HUDEP-2 (cell line): ENCODE measurements around the gene CTCF.
A peak's percentile ranks its signal among the peaks of the same experiment; 100 is the strongest.

Experiments
- DNase-seq, 76 experiments: peaks; one replicate each; lab custom pipeline; 2025; ENCODE audit not compliant: unreplicated experiment in 76 of 76; lab: John Stamatoyannopoulos, UW

The CTCF gene

DNA sequence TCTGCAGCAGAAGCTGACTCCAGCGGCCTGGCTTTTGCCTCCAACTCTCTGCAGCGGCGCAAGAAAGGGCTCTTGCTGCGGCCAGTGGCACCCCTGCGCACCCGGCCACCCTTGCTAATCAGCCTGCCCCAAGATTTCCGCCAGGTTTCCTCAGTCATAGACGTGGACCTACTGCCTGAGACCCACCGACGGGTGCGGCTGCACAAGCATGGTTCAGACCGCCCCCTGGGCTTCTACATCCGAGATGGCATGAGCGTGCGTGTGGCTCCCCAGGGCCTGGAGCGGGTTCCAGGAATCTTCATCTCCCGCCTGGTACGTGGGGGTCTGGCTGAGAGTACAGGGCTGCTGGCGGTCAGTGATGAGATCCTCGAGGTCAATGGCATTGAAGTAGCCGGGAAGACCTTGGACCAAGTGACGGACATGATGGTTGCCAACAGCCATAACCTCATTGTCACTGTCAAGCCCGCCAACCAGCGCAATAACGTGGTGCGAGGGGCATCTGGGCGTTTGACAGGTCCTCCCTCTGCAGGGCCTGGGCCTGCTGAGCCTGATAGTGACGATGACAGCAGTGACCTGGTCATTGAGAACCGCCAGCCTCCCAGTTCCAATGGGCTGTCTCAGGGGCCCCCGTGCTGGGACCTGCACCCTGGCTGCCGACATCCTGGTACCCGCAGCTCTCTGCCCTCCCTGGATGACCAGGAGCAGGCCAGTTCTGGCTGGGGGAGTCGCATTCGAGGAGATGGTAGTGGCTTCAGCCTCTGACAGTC lies 99.7 kb downstream of the CTCF start:
- DNase-seq: no peak

DNA sequence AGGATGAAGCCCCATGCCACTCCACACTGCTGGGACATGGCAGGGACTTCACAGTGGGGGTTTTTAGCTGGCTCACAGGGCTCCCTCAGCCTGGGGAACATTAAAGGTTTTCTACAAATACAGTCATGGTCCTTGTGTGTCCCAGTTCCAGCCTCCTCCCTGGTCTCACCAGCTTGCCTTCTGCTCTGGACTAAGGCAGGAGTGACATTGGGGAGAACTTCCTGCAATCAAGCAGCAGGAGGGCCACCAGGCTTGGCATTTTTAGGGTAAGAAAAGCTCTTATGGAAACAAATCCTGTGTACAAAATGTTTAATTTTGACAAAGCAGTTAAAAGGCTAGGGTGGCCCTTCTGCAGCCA lies 100.3 kb downstream of the CTCF start:
- no peak for DNase-seq

GRCh38 chr16:67663151-67663876 lies 101.0 kb downstream of the CTCF start:
- peak in 17 of 76 experiments; percentile 6 to 41 (median 19) for DNase-seq

DNA sequence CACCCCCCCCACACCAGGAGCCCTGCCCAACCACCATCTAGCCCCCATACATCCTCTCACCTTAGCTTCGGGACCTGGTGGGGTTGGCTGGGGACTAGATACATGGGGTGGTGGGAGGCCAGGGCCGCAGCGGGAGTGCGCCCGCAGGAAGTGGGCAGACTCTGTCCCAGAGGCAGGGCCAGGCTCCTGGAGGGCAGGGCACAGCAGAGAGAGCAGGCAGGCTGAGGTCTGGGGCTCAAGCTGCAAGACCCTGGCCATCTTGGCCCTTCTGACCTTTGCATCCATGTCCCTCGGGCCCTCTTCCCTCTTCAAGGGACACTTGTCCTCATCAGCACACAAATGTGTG lies 101.5 kb downstream of the CTCF start:
- DNase-seq: no peak

GRCh38 chr16:67664258-67664657 lies 101.9 kb downstream of the CTCF start:
- no peak for DNase-seq

- no peak for DNase-seq
Measured at GRCh38 chr16:67664871-67665270, 102.5 kb downstream of the CTCF start.

- no peak for DNase-seq
Measured at GRCh38 chr16:67665598-67665997, 103.3 kb downstream of the CTCF start.

GRCh38 chr16:67666032-67666551 lies 103.8 kb downstream of the CTCF start:
- DNase-seq: peak in 17 of 76 experiments; percentile 4 to 51 (median 22)

DNA sequence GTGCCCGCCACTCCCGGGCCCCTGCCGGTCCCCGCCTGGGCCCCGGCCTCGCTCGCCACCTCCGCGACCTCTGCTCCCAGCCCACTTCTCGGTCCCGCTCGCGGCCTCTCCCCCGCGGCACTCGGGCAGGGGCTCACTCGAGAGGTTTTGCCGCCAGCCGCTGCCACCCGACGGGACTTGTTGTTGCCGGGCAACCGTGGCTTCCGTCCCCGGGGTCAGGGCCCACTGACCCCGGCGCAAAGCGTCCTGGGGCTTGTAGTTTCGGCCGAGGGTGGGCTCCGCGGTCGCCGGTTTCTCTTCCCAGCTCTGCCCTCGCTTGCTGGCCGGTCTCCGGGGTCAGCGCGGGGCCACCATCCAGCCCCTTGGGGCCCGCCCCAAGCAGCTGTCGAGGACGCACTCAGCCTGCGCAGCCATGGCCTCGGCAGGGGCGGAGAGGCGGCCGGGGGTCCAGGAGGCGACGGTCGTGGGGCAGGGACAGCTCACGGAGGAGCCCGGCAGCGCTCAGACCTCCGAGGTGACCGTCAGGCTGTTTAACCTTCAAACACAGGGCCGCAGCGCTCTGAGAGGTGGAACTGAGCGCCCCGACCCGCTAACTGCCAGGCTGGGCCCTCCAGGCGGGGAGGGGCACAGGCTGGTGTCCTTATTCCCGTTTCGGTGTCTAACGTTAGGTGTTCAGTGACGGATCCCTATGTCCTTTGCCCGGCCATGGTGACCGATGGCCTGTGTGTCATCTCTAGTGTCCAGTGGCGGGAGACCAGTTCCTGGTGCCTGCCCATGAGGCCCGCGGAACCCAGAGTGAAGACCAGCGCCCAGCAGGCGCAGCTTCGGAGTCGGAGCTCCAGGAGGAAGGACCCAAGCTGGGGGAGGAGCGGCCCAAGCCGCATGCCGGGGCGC lies 104.5 kb downstream of the CTCF start, which contains the start of the genes C16orf86 and ENKD1:
Gene C16orf86, plus strand, starts transcription at position 256 of the 894 bp plus-strand sequence. Its CDS starts 157 bp downstream, at position 413.
Gene ENKD1, minus strand, starts transcription at position 192 of the 894 bp plus-strand sequence. CDS start 308 bp downstream, outside the sequence.
- peak in 72 of 76 experiments; percentile 20 to 84 (median 68) for DNase-seq

- no peak for DNase-seq
Measured at GRCh38 chr16:67667453-67667816, 105.1 kb downstream of the CTCF start.

- DNase-seq: peak in 75 of 76 experiments; percentile 25 to 96 (median 89)
Measured at GRCh38 chr16:67667817-67668494, 105.6 kb downstream of the CTCF start.

DNA sequence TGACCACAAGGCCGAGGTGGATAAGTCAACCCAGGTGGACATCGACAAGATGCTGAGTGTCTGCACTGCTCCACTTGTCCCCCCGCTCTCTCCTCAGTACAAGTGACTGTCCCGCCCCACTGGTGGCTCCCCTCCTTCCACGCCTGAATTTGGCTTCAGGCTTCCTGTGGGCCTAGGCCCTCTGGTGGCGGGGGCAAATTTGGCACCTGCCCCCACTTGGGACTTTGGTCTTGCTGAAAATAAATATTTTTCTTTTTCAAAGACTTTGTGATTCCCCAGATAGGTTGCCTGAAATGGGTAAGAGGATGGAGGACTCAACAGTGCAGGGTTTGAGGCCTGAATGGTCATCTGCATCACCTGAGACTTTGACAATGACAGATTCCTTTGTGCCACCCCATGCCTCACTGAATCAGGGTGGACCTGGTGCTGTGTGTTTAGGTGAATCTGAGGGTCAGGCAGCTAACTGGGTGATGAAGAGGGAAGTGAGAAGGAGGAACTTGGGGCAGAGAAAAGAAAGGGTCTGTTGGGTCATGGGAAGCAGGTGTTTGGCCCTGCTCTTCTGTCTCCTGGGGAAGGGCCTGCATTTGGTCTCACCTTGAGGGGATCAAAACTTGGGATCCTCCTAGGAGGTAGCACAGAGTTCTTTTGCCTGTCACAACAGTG lies 106.3 kb downstream of the CTCF start:
- peak in 11 of 76 experiments; percentile 6 to 24 (median 15) for DNase-seq

- DNase-seq: no peak
Measured at GRCh38 chr16:67669499-67670101, 107.3 kb downstream of the CTCF start.

DNA sequence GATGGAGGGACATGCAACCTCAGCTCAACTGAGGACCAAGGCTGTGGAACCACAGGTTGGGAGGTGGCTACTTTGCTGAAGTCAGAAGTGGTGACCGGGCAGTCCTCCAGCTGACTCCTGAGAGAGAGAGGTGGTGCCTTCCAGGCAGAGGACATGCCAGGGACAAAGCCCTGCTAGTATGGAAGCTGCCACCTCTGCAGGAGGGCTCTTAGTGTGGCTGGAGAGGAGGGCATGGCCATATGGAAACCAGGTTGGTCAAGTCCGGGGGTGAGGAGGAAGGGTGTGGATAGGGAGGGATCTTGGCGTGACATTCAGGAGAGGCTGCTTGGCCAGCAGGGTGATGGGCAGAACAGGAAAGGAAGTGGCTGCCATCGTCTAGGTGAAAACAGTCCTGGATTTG lies 110.0 kb downstream of the CTCF start:
- no peak for DNase-seq

DNA sequence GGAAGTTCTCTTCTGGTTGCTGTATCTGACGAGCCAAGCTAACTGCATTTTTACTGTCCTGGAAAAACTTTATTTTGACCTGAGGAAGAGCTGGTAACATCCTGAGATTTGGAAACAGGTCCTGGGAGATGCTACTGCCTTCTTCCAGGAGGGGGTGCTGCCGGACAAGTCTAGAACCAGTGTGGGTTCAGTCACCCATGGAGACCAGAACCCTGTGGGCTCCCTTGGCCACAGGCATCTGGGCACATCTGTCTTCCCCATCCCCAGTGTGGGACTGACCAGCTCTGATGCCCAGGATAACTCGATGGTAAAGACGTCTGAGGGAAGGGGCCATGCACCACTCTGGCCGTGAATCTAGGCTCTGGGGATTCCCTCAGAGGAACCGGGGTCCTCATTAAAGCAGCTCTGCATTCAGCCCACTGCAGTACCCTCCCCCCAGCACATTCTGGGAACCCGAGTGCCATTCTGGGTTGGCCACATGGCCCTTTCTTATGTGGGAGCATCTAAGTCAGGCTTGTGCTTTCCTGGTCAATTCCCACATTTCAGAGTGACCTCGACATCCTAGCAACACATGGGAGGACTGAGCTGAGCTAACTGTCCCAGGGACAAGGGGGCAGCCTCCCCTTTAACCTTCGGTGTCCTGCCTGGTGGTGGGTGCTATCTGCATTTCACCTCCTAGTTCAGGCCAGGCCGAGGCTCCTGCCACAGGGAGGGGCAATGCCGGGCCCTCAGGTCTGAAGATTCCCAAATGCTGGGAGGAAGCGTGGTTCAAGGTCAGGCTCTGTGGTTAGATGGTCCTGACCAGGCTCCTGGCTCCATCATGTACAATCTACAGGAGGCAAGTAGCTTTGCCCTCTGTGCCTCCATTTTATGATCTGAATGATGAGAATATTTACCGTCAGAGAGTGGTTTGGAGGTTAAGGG lies 110.7 kb downstream of the CTCF start:
- DNase-seq: peak in 64 of 76 experiments; percentile 3 to 78 (median 52)

DNA sequence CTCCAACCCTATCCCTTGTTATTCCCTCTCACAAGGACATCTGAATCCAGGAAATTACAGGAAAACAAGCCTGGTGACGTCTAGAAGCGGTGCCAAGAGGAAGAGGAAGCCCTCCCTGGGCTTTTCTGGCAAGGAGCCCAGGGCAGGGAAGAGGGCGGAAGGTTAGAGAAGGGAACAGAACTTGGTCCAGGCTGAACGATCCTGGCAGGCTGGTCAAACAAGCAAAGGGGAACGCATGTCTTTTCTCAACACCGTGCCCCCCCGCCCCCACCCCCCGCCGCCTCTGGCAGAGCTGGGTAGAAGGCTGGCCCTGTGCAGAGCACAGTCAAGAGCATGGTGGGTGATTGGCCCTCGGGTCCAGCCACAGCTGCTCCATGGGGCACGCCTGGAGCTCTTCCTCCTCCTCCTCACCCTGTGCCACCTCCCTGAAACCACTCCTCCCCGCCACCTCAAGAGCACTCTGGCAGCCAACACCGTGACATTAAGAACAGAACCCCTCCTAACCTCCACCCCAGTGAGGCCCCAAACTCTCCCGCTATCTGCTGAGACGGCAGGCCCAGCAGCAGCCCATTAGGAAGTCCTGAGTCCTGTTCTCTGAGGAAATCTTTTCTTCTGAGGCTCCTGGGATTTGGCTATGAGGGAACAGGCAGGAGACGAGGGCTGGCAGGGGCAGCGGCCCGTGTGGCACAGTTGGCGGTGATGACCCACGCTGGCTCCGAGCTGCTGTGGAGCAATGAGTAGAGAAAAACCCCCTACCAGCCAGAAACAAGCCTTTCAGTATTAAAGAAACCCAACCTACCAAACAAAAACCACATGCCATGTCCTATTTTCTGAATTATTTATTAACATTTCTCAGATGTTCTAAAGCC lies 111.6 kb downstream of the CTCF start:
- DNase-seq: peak in 54 of 76 experiments; percentile 7 to 78 (median 45)
